K562 (cell line): Measurements from ENCODE around the gene TCF3. TPM values are rescaled to one million over a fixed set of nuclear protein-coding genes. Genes with fewer than 3 reads are reported as not detected.

Source experiments
- CREM ChIP-seq: IDR thresholded peaks from 2 replicates; pipeline ENCODE4 v1.6.1; 2014; ENCODE audit warnings: antibody characterized with exemption, low read depth
- ETS2 ChIP-seq: IDR thresholded peaks from 2 replicates; pipeline ENCODE4 v1.6.1; 2016; ENCODE audit warnings: borderline replicate concordance, missing genetic modification characterization, mild to moderate bottlenecking, moderate library complexity, missing compliant biosample characterization; ENCODE audit not compliant: poor library complexity, severe bottlenecking
- GATAD2A ChIP-seq: fragments of 450-650 bp; IDR thresholded peaks from 2 replicates; pipeline ENCODE4 v1.6.1; 2017
- POLR2G ChIP-seq: fragments of 200-400 bp; formaldehyde crosslinking; IDR thresholded peaks from 2 replicates; pipeline ENCODE4 v1.6.1; 2017; ENCODE audit warnings: low read depth, mild to moderate bottlenecking, antibody characterized with exemption, low read length, moderate library complexity
- RAD51 ChIP-seq: fragments of 450-650 bp; IDR thresholded peaks from 2 replicates; pipeline ENCODE4 v1.7.1; 2016; ENCODE audit warnings: low read depth, mild to moderate bottlenecking, borderline replicate concordance
- SP2 ChIP-seq: IDR thresholded peaks from 2 replicates; pipeline ENCODE4 v1.6.1; 2011; ENCODE audit warnings: mild to moderate bottlenecking, low read depth, low read length, moderate library complexity; ENCODE audit not compliant: poor library complexity, severe bottlenecking; ENCODE audit errors: extremely low read depth
- ZBTB8A ChIP-seq: fragments of 450-650 bp; IDR thresholded peaks from 2 replicates; pipeline ENCODE4 v1.6.1; 2018; ENCODE audit warnings: mild to moderate bottlenecking, moderate library complexity; ENCODE audit not compliant: partially characterized antibody
- ZFX ChIP-seq: sonication (generic); formaldehyde crosslinking; IDR thresholded peaks from 2 replicates; pipeline ENCODE4 v1.8.0; 2022; ENCODE audit warnings: mild to moderate bottlenecking, missing genetic modification reagents, moderate library complexity
- polyA plus RNA-seq, 8 experiments: library from polyadenylated mRNA; depleted of rRNA in 4 of 8; stranded (reverse) in 5 of 8; unstranded in 3 of 8; fragments of >200 nt; fragmentation: Nextera tagmentation in 2 of 8; fragmentation: Illumina TruSeq in 1 of 8; extraction: Ambion mirVana in 2 of 8; extraction: Trizol in 1 of 8; gene quantifications; 2 replicates each; pipeline versions ENCODE4 v1.2.1 to v1.2.3, GENCODE V29; 2011 to 2014; ENCODE audit warnings: inconsistent platforms in 1 of 8, missing spikeins in 1 of 8
- total RNA-seq, 7 experiments: library from RNA; depleted of rRNA in 6 of 7; stranded (reverse); fragments of >200 nt in 6 of 7; fragmentation: Illumina TruSeq in 2 of 7; extraction: Trizol in 2 of 7; gene quantifications; 2 replicates each; pipeline versions ENCODE4 v1.2.1 to v1.2.3, GENCODE V29; 2011 to 2021; ENCODE audit warnings: low replicate concordance in 1 of 7
- TF ChIP-seq, protein P1 (sequence below): sonication (generic); formaldehyde crosslinking; IDR thresholded peaks from 2 replicates; pipeline ENCODE4 v1.8.0; 2022; ENCODE audit warnings: missing genetic modification reagents, mild to moderate bottlenecking, moderate library complexity, borderline replicate concordance
- TF ChIP-seq, protein P2 (sequence below): sonication (generic); IDR thresholded peaks from 2 replicates; pipeline ENCODE4 v1.6.1; 2016
- TF ChIP-seq, protein P3 (sequence below), 2 experiments: fragments of 450-650 bp; IDR thresholded peaks; 2 replicates each; pipeline ENCODE4 v1.6.1; 2018; ENCODE audit warnings: mild to moderate bottlenecking in 2 of 2, low read depth in 1 of 2; ENCODE audit not compliant: partially characterized antibody in 2 of 2
- TF ChIP-seq, protein P4 (sequence below), 2 experiments: IDR thresholded peaks; 2 replicates each; pipeline ENCODE4 v1.6.1; 2012; ENCODE audit warnings: improper control_type of control experiment in 2 of 2, low read depth in 2 of 2, low read length in 2 of 2, borderline replicate concordance in 1 of 2

TCF3 gene
- total and polyA plus RNA-seq, 9 of the 15 experiments (the other 6 are each of a cell fraction or from before 2014, with no cell fraction given): 5.6 to 259 (median 84.0) TPM

DNA sequence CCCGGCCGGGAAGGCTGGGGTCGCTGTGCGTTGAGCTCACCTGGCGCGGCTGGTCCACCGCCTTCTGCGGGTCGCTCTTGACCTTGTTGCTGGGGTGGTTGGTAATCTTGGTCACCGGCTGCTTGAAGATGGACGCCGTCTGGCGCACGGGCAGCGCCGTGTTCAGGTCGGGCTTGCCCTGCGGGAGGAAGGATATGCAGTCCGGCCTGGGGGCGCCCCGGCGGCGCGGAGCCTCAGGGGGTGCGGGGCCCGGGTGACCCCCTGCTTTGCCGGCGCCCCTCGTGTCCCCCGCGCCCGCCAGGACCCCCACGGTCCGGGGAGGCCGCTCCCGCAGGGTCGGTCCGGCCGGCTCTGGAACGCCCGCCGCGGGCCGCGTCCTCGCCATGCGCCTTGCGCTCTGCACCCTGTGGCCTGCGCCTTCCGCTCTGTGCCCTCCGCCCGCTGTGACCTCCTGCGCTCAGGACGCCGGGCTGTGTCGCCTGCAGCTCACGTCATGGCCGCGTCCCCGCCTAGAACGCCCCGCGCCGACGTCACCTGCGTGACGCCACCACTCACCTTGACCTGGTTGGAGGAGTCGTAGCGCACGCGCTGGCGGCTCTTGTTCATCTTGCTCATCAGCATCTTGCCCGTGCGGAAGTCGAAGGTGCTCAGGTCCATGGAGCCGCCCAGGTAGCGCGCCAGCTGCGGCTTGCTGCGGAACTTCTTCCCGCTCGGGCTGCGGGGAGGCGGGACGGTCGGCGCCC is 67.7 kb downstream of the TCF3 start (continued):
- TF ChIP-seq SP2 (no peak), RAD51 (no peak), ZBTB8A (no peak), ETS2 (no peak), POLR2G (peak; percentile 61), GATAD2A (no peak), CREM (no peak), ZFX (CRISPR knock-in tag) (no peak)
- TF ChIP-seq, protein P1, sequence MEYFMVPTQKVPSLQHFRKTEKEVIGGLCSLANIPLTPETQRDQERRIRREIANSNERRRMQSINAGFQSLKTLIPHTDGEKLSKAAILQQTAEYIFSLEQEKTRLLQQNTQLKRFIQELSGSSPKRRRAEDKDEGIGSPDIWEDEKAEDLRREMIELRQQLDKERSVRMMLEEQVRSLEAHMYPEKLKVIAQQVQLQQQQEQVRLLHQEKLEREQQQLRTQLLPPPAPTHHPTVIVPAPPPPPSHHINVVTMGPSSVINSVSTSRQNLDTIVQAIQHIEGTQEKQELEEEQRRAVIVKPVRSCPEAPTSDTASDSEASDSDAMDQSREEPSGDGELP (CRISPR knock-in tag): no peak
- TF ChIP-seq, protein P2, sequence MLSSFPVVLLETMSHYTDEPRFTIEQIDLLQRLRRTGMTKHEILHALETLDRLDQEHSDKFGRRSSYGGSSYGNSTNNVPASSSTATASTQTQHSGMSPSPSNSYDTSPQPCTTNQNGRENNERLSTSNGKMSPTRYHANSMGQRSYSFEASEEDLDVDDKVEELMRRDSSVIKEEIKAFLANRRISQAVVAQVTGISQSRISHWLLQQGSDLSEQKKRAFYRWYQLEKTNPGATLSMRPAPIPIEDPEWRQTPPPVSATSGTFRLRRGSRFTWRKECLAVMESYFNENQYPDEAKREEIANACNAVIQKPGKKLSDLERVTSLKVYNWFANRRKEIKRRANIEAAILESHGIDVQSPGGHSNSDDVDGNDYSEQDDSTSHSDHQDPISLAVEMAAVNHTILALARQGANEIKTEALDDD: no peak
- TF ChIP-seq, protein P3, sequence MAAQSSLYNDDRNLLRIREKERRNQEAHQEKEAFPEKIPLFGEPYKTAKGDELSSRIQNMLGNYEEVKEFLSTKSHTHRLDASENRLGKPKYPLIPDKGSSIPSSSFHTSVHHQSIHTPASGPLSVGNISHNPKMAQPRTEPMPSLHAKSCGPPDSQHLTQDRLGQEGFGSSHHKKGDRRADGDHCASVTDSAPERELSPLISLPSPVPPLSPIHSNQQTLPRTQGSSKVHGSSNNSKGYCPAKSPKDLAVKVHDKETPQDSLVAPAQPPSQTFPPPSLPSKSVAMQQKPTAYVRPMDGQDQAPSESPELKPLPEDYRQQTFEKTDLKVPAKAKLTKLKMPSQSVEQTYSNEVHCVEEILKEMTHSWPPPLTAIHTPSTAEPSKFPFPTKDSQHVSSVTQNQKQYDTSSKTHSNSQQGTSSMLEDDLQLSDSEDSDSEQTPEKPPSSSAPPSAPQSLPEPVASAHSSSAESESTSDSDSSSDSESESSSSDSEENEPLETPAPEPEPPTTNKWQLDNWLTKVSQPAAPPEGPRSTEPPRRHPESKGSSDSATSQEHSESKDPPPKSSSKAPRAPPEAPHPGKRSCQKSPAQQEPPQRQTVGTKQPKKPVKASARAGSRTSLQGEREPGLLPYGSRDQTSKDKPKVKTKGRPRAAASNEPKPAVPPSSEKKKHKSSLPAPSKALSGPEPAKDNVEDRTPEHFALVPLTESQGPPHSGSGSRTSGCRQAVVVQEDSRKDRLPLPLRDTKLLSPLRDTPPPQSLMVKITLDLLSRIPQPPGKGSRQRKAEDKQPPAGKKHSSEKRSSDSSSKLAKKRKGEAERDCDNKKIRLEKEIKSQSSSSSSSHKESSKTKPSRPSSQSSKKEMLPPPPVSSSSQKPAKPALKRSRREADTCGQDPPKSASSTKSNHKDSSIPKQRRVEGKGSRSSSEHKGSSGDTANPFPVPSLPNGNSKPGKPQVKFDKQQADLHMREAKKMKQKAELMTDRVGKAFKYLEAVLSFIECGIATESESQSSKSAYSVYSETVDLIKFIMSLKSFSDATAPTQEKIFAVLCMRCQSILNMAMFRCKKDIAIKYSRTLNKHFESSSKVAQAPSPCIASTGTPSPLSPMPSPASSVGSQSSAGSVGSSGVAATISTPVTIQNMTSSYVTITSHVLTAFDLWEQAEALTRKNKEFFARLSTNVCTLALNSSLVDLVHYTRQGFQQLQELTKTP (IDR thresholded peaks at IDR 0.05; ENCODE audit: low read depth in 1 of 2, partially characterized antibody in 2 of 2): no peak
- TF ChIP-seq, protein P4, sequence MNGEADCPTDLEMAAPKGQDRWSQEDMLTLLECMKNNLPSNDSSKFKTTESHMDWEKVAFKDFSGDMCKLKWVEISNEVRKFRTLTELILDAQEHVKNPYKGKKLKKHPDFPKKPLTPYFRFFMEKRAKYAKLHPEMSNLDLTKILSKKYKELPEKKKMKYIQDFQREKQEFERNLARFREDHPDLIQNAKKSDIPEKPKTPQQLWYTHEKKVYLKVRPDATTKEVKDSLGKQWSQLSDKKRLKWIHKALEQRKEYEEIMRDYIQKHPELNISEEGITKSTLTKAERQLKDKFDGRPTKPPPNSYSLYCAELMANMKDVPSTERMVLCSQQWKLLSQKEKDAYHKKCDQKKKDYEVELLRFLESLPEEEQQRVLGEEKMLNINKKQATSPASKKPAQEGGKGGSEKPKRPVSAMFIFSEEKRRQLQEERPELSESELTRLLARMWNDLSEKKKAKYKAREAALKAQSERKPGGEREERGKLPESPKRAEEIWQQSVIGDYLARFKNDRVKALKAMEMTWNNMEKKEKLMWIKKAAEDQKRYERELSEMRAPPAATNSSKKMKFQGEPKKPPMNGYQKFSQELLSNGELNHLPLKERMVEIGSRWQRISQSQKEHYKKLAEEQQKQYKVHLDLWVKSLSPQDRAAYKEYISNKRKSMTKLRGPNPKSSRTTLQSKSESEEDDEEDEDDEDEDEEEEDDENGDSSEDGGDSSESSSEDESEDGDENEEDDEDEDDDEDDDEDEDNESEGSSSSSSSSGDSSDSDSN (IDR thresholded peaks at IDR 0.05; ENCODE audit: borderline replicate concordance in 1 of 2, low read depth in 2 of 2, low read length in 2 of 2): no peak
